GM13976 (cell line): ENCODE data around the gene OXCT1.

ENCODE experiments used
- DNase-seq: peaks from one replicate; pipeline ENCODE4 v3.0.0; 2012; ENCODE audit warnings: low spot score
- CTCF ChIP-seq: IDR thresholded peaks from 2 replicates; pipeline ENCODE4 v1.5.1; 2012; ENCODE audit warnings: borderline replicate concordance, mild to moderate bottlenecking; ENCODE audit not compliant: insufficient read depth; ENCODE audit errors: extremely low read depth, missing control alignments, control extremely low read depth
- in situ Hi-C: fragments of 300-500 bp; cut with MboI; formaldehyde crosslinking; loops from one replicate; pipeline ENCODE4 v1.12.0; 2022; ENCODE audit warnings: low sequenced_read_pairs, mixed read lengths, inconsistent platforms; ENCODE audit not compliant: unreplicated experiment

The OXCT1 gene

DNA sequence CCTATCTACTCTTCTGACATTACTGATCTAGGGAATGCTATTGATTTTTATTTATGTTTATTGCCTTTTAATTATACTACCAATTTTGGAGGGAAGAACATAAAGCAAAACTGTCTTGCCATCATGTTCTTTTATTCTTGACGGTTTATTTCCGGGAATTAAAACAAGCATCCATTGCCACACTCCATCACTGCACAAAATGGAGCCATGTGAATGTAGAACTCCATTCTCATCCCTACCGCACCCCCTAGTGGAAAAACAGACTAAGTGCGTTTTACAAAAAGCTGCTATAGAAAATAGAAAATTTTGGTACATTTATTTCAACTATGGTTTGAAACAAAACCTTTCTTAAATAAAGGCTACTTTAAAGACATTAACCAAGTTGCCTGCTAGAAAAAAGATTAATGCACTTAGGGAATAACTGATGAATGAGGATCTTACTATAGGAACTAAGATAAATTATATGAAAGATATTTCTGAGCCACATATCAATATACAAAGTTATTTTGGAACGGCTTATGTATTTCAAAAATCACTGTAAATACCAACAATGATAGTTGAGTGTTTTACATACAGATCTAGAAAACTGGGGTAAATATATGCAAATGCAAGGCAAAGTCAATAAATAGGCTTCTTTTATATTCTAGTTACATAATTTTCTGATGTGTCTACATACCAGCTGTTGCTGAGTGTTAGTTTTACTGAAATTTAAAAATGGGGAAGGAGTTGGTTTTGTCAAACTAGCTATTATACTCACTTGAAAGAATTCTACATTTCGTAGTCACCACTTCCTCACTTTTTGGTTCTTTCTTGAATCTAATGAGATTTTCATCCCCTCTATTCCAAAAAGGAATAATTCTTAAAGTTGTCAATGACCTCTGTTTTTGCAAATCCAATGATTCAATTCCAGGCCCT lies 26.5 kb downstream of the OXCT1 start:
- in situ Hi-C loops = no loop called here
- TF ChIP-seq CTCF = peak; percentile 52
- no peak for DNase-seq

GRCh38 chr5:41842777-41843176 lies 27.4 kb downstream of the OXCT1 start:
- in situ Hi-C loops = no loop called here

DNA sequence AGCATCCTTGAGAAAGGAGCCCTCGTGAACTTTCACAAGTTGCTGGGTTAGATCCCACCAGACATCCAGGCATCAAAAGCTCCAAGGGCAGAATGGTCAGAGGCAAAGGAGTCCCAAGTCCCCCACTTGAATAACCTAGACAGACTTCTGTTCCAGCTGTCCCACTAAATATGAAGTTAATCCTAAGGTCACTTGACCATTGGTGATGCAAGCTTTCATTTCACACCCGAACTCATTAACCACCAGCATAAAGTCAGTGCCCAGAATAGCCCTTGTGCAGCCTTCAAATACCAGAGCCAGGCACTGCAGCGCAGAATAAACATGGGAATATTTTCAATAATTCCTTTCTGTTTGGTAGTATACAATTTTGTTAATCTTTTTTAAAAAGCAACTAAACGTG lies 28.9 kb downstream of the OXCT1 start:
- in situ Hi-C loops = no loop called here
- no peak for DNase-seq
- no peak for TF ChIP-seq CTCF

More at GRCh38 chr5:41842777-41843176, 27.4 kb downstream of the OXCT1 start:
- no peak for TF ChIP-seq CTCF
- DNase-seq = no peak

DNA sequence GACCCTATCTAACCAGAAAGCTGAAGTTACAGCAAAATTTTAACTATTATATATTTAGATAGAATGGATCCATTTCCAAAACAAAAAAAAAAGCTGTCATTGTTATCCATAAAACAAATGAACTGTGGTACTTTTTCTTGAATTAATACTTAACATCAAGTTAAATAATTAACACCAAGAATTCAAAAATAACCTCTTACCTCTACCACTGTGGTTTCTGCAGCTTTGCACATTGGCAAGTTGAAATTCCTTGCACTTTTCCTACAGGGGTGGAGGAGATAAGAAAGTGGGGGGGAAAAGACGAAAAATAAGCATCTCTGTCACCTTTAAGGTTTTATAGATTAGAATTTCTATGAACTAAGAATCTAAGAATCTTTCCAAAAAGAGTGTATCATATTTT lies 30.0 kb downstream of the OXCT1 start:
- DNase-seq = no peak
- in situ Hi-C loops = no loop called here
- TF ChIP-seq CTCF = no peak

- in situ Hi-C loops = loop anchor here (10.0 kb wide), 1 partner anchor 123 kb away; no protein-coding TSS in a partner anchor
- DNase-seq = no peak
- no peak for TF ChIP-seq CTCF
Observed at GRCh38 chr5:41837793-41838192, 32.4 kb downstream of the OXCT1 start.

DNA sequence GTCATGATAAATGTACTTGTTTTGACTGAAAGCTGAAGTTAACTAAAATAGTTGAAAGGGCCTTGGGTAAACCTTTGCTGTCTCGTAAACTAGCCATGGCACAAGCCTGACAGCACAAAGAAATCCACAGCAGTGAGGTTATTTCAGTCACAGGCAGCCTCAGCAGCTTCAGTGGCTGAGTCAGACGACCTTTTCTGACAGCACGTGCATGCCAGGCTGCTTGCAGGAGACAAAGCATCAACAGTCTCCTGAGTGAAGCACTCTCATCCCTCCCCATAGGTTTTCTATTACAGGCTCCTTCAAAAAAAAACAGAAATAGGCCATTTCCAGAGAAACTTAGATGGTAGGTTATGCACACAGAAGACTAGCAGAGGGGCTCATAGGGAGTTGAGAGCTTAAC lies 34.6 kb downstream of the OXCT1 start:
- in situ Hi-C loops = loop anchor here (10.0 kb wide), 1 partner anchor 121 kb away; no protein-coding TSS in a partner anchor
- no peak for TF ChIP-seq CTCF
- no peak for DNase-seq

DNA sequence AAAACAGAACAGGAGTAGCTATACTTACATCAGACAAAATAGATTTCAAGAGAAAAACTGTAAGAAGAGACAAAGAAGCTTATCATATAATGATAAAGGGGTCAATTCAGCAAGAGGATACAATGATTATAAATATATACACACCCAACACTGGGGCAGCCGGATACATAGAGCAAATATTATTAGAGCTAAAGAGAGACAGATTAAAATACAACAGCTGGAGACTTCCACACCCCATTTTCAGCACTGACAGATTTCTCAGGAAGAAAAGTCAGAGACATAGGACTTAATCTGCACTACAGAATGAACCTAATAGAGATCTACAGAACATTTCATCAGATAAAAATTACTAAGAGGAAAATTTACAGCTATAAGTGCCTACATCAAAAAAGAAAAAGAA lies 35.7 kb downstream of the OXCT1 start:
- in situ Hi-C loops = loop anchor here (10.0 kb wide), 1 partner anchor 120 kb away; no protein-coding TSS in a partner anchor
- no peak for TF ChIP-seq CTCF
- no peak for DNase-seq
